H1 (cell line): ENCODE measurements around the gene POLR3G.

Source experiments
- BACH1 ChIP-seq: IDR thresholded peaks from 2 replicates; pipeline ENCODE4 v1.6.1; 2012; ENCODE audit warnings: low read length, improper control_type of control experiment
- CHD2 ChIP-seq: IDR thresholded peaks from 2 replicates; pipeline ENCODE4 v1.6.1; 2012; ENCODE audit warnings: low read length, improper control_type of control experiment
- CTCF ChIP-seq, 3 experiments: IDR thresholded peaks; 1 replicate in 2 of 3; 2 replicates in 1 of 3; pipeline versions ENCODE4 v1.5.1 to v1.6.1; 2011; ENCODE audit warnings: low read length in 3 of 3, mild to moderate bottlenecking in 3 of 3, inconsistent platforms in 2 of 3, low read depth in 1 of 3, moderate library complexity in 1 of 3; ENCODE audit not compliant: insufficient read depth in 1 of 3; ENCODE audit errors: control extremely low read depth in 1 of 3
- POLR2A ChIP-seq, 2 experiments: IDR thresholded peaks; 1 replicate in 1 of 2; 2 replicates in 1 of 2; pipeline ENCODE4 v1.6.1; 2011; ENCODE audit warnings: low read depth in 2 of 2, low read length in 2 of 2, mild to moderate bottlenecking in 2 of 2; ENCODE audit errors: control extremely low read depth in 1 of 2
- POLR2AphosphoS5 ChIP-seq: IDR thresholded peaks from 2 replicates; pipeline ENCODE4 v1.6.1; 2011; ENCODE audit warnings: low read depth, low read length
- SP4 ChIP-seq: IDR thresholded peaks from 2 replicates; pipeline ENCODE4 v1.6.1; 2012; ENCODE audit warnings: low read length, inconsistent platforms
- USF2 ChIP-seq: IDR thresholded peaks from 2 replicates; pipeline ENCODE4 v1.6.1; 2011; ENCODE audit warnings: low read length, improper control_type of control experiment

- TF ChIP-seq USF2 = no peak
- TF ChIP-seq CTCF (IDR thresholded peaks at IDR 0.05; ENCODE audit: control extremely low read depth in 1 of 3, insufficient read depth in 1 of 3, low read depth in 1 of 3, low read length in 3 of 3) = no peak
- TF ChIP-seq POLR2AphosphoS5 = no peak
- no peak for TF ChIP-seq SP4
- TF ChIP-seq BACH1 = no peak
- TF ChIP-seq POLR2A (IDR thresholded peaks at IDR 0.05; ENCODE audit: control extremely low read depth in 1 of 2, low read depth in 2 of 2, low read length in 2 of 2) = no peak
- TF ChIP-seq CHD2 = no peak
These were observed 56.2 kb downstream of the POLR3G start for GRCh38 chr5:90530736-90531487.
